MV-4-11 (cell line): ENCODE measurements around the gene CBX2.

Experiments
- DNase-seq: peaks from one replicate; lab custom pipeline; 2025; lab: John Stamatoyannopoulos, UW

CBX2 gene

DNA sequence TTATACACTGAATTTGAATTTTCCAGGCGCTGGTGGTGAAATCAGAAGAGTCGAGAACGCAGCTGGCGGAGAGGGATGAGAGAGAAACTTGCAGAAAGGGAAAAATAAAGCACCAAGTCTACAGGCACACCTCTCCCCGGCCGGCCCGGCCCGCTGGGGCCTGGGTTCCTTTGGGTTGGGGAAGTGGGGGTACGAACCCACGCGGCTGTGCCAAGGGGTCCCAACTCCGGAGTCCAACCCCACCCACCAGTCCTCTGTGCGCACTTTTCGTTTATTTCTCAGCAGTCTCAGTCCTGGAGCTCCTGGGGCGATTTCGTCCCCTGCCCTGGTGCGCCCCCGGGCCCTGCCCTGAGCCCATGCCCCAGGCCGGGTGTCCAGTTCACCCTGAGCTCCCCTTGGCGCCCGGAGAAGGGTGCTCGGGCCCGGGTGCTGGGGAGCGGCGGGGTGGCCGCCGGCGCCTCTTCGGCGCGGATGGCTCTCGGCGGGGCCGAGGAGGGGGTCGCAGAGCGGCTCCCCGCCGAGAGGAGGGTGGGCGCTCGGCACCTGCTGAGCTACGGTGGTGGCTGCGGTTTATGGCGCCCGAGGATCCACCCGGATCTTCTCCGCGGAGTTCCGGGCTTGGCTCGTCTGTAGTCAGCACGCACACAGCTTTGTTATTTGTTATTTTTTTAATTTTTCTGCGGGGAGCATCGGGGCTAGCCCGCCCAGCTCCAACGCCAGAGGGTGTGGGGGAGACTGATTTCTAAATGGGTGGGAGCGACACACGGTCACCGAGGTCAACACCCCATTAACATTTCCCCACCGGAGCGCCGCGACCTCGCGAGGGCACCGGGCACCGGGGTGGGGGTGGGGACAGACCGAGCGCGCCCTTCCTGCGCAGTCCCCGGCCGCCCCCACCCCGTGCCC is 34.7 kb downstream of the CBX2 start:
- DNase-seq, result no peak

DNA sequence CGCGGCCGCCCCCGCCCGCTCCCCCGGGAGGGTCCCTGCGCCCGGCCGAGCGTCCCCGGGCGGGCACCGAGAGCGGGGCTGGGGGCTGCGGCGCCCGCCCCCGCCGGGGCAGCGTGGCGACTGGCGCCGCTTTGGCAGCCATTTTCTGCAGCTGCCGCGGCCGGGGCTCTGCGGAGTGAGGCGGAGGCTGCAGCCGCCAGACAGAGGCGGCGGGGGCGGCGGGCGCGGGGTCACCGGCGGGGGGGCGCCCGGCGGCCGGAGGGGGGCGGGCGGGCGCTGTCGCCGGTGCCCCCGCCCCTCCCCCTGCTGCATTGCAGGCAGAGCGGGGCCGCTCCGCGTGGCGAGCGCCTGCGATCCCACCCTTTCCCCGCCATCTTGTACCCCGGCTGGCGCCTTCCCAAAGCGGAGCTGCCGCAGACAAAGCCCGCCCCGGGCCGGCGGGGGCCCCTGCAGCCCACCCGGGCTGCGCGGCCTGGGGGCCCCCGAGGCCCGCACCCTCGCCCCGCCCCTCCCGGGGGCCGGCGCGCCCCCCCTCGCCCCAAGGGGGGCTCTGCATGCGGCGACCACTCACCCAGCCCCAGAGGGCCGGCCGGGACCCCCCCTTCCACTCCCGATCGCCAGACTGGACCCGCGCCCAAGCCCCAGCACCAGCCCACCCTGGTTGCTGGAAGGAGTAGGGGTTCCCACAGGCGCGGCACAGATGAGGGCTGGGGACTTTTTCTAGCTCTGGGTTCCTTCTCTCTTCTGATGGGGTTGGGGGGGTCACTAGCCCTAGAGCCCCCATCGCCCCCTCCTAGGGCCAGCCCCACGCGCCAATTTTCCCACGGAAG is 35.6 kb downstream of the CBX2 start:
- no peak for DNase-seq

DNA sequence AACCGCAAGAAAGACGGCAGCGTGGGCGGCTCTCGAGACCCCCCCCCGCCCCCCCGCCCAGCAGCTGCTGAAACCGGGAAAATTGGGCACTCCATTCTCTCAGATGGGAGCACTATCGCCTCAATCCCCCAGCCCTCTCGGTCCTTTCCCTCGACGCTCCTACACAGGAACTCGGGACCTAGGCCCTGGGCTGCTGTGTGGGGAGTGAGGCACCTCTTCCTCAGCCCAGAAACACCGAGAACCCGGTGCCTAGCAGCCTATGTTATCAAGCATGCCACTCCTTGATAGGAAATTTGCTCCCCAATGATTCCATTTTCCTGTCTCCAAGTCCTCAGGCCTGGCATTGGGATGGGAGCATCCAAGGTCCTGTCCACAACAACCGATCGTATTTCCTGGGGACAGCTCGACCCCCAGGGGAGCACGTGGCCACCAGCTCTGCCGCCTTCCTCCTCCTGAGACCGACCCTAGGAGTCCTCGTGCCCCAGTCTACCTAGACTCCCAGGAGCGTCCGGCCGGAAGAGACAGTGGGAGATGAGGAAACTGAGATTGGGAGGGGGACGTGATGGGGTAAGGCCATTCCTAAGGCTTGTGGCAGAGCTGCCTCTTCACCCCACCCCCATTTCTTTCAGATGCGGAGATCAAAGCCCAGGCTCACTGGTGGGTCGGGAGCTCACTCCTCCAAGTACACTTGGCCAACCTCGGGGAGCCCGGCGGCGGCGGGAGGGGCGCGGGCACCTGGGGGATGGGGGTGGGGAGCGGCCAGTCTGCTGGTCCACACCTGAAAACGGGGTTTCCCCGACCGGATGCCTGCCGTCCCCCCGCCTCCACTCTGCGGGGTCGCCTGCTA is 36.4 kb downstream of the CBX2 start:
- DNase-seq, result no peak

DNA sequence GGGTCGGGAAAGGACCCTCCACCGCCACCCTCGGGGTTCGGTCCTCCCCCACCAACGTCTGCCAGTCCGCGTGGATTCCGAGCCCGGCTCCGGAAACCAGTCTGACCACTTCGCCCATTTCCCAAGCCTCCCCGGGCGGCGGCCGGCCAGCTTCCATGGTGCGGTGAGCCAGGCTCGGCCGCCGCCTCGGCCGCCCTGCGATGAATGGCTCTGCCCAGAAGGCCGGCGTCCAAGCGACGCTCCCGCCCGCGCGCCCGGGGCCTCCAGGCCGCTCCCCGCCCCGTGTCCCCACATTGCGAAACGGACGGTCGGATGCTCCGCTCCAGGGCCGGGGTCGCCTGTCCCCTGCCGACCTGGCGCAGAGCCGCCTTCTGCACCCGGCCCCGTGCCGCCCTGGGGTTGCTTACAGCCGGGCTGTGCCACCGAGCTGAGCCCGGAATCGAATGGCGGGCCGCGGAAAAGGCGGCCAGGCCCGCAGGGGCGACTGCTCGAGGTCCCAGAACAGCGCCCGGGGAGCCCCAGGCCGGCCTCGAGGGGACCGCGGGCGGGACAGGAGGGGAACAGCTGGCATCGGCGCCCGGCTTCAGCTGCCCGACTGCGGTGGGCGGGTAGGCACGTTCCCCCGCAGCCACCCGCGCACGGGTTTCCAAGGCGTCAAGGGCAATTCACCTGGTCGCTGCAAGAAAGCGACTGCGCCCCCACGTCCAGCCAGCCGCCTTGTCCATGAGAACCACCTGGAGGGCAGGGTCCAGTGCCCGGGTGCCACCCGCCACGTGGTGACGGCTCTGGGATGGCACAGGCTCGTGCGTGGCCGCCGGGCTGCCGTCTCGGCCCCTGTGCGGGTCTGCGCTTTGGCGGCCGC is 37.3 kb downstream of the CBX2 start:
- no peak for DNase-seq

DNA sequence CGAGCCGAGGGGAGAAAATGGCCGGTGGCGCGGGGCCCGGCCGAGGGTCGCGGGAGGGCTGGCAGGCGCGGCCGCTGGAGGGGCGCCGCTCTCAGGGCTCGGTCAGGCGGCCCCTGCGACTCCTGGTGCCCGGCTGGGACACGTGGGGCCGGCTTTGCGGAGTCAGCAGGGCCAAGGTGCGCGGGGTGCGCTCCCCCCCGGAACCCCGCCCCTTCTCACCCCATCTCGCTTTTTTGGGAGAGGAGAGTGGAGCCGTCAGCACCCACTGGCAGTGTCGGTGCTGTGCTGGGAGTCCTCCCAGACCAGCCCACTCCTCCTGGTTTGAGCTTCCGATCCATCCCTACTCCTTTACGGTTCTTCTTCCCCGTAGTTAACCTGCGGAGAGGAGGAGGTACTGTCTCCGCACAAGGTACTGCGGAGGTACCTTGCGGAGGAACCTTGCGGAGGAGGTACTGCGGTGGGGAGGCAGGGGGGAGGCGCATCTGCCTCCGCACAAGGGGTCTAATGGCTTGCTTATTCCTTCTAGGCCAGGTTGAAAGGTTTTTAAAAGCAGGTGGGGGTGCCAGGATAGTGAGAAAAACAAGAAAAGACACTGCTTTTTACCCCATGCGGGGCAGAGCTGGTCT is 38.0 kb downstream of the CBX2 start:
- no peak for DNase-seq

DNA sequence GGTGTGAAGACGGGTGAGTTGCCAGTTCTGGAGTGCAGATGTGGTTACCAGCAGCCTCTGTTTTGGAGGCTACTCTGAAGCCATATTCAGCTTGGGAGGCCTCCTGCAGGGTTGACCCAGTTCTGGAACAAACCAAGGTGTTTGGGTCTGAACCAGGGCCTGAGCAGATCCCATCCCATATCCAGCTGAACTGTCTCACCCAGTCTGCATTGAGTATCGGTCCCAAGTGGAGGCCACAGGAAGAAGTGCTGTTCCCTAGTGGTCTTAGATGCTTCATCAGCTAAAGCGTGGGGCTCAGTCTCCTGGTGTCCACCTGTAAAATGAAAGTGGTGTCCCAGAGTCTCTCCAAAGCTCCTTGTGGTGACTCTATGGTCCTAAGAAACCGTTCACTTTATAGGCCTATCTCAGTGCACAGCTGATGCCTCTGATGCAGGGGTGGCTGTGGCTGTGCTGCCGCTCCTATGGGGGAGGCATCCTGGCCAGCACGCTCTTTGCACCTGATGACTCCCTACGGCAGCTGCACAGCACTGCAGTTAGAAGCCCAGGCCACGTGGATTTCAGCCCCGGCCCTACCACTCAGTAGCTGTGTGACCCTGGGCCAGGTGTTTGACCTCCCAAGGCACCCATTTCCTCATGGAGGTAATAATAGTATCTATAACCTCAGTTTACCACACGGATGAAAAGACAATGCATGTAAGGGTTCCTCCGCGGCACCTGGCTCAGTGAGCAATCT is 40.2 kb downstream of the CBX2 start:
- no peak for DNase-seq

DNA sequence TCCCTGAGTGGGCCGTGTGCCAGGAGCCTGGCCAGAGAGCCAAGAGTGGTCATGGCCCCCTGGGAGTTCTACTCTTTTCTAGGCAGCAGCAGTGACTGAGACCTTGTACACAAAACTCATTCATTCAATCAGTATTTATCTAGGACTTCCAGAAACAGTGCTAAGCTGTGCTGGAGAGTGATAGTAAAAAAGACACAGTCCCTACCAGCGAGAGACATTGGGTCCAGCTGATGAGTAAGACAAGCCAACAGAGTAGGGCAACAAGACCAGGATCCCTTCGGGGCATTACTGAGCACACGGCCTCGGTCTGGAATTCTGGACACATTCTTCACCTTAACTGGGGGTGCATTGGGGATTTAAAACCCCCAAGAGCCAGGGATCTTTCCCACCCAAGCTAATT is 41.1 kb downstream of the CBX2 start:
- DNase-seq, result no peak

DNA sequence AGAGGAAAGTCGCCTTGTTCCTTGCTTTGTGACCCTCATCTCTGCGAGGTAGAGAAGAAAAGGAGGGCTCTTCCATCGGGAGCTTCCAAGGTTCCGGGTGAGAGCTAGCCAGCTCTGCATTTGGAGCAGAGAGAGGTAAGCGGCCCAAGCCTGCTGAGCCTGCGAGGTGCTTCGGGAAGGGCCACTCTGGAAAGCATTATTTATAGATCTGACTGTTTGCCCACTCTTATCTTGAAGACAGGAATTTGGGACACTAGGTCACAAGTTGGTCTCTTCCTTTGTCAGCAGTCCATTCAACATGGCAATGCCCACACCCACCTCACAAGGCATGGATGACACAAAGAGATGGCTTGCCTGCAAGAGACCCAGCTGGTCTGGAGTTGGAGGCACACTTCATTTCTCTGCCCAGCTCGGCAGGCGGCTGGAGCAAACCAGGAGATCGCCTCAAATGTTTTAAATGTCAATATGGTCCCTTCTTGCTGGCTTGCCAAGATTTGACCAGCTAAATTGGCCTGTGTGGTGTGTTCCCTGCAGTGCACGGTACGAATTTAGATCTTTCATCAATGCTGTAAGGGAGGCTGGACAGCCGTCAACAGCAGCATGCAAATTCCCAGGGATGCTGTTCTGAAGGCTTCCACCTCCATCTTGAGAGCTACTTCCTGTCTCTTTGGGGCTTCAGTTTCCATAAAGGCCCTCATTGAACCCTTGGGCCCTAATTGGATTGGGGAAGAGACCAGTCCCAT is 41.8 kb downstream of the CBX2 start:
- DNase-seq, result no peak

DNA sequence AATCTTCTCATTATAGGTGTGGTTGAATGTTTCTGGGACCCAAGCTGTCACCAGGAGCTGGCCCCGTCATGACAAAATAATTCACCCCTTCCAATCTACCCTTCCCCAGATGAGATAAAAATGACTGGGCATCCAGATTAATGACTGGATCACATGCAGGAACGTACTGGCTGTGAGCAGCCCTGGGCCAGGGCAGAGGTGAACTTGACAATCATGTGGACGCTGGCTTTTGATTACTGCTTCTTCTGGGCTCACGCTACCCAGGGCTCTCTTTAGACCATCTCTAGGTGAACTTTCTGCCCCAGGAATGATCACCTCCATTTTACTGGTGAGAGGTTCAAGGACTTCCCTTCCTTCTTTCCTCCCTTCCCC is 43.0 kb downstream of the CBX2 start:
- DNase-seq, result no peak

DNA sequence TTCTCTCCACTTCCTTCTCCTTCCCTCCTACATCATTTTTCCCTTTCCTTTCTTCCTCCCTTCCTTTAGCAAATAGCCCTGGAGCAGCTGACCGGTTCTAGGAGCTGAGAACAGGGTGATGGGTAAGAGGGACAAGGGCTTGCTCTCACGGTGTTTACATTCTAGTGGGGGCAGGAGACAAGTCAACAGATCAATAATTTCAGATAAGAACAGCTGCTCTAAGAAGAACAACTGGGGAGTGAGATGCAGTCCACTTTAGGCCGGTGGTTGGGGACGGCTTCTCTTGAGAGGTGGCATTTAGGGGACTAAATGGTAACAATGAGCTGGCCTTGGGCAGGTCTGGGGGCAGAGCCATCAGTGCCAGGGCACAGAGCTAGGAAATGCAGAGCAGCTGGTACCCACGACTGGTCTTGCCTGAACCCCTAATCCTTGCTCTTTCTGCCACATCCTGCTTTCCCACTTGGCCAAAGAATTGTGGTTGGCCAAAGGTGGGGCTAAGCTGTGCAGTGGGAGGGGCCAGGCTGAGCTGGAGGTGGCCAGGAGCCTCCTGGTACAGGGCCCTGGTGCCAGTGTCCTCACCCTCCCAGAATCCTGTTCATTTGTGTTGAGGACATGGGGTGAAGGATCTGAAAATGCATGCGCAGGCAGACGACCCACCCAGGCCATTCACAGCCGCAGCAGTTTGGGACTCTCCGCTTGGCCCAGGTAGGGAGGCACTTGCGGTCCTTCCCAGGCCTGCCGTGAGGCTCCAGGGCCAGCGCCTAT is 43.6 kb downstream of the CBX2 start:
- no peak for DNase-seq

DNA sequence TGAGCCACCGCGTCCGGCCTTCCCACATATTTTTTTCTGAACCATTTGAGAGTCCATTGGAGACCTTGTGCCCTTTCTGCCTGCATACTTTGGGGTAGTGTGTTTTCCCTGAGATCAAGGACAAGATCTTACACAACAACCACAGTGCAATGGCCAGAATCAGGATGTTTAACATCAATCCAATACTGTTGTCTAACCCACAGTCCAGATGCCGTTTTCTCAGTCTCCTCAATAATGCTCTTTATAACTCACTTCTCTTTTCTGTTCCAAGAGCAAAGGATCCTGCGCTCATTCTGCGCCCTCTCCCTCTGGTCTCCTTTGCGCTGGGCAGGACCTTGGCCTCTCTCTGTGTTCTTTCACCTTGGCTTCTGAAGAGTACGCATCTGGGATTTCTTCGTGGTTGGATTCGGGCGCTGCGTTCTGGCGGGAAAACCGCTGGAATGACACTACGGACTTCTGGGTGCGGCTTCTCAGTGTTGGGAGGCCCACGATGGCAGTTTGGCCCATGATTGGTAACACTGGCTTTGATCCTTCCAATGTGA is 44.7 kb downstream of the CBX2 start:
- peak; percentile 88 for DNase-seq

DNA sequence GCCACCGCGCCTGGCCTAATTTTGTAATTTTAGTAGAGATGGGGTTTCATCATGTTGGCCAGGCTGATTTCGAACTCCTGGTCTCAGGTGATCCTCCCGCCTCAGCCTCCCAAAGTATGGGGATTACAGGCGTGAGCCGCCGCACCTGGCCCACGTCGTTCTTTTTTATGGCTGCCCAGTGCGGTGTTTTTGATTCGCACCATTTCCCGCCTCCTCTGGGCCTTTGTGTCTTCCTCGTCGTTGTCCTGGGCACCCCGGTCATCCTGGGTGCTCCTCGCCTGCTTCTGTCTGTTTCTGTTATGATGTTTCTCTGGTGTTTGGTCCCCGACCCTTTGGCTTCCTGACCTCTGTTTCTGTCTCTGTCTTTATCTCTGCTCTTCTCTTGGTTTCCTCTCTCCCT is 46.3 kb downstream of the CBX2 start:
- DNase-seq, result no peak

DNA sequence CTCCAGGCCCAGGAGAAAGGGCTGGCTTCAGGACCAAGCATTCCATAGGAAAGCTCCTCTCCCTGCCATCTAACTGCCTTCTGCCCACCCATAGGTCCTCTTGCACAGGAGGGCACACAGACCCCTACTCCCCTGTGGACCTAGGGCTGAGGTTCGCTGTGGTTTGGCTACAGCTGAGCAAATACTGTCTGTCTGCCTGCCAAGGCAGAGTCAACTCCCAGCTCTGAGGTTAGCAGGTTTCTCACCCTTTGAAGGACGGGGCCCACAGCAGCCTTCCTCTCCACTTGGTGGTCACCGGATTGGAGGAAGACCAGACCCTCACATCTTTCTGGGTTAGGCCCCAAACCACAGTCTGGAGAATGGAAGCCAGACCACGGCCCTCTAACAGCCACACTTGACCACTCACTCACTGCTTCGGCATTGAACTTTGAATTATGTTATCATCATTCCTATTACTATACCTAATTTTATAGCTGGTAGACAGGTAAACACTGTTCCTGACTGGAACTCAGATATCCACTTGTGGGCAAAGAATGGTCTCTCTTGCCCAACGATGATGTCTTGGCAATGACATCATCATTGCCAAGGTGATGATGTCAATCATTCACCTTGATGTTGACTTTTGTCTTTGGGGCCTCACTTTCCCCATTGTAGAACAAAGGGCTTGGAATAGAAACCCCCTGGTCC is 47.1 kb downstream of the CBX2 start:
- DNase-seq, result no peak

DNA sequence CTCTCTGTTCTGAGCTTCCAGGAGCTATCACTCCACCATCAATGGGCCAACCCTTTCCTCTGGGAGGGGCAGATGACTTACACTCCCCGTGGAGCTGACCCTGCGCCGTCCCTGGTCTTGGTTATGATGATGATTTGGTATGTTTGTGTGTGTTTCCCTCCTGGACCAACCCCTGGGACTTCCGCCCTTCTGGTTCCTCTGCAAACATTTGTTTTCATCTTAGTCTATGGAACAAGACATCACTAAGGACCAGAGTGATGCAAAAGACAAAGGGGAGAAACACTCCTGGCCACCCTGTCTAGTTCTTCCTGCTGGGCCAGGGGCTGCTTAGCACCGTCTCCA is 47.6 kb downstream of the CBX2 start:
- DNase-seq, result no peak

DNA sequence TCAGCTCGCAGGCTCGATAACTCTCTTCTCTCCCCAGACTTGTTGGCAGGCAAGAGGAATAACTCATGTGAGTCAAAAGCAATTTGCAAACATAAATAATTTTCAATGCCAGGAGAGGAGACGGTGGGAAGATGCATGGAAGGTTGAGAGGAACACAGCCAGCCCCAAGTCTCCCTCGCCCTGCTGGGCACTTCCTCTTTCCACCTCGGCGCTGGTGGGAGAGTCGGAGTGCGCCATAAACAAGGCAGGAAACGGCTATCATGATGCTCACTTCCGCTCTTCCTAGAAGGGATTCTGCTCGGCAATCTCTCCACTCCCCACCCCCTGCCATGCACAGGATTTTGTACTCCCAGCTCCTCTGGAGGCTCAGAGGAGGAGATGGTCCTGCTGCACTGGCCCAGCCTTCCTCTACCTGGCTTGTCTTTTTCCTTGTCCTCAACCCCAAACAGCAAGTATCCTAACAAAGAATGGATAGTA is 48.3 kb downstream of the CBX2 start:
- peak; percentile 91 for DNase-seq

DNA sequence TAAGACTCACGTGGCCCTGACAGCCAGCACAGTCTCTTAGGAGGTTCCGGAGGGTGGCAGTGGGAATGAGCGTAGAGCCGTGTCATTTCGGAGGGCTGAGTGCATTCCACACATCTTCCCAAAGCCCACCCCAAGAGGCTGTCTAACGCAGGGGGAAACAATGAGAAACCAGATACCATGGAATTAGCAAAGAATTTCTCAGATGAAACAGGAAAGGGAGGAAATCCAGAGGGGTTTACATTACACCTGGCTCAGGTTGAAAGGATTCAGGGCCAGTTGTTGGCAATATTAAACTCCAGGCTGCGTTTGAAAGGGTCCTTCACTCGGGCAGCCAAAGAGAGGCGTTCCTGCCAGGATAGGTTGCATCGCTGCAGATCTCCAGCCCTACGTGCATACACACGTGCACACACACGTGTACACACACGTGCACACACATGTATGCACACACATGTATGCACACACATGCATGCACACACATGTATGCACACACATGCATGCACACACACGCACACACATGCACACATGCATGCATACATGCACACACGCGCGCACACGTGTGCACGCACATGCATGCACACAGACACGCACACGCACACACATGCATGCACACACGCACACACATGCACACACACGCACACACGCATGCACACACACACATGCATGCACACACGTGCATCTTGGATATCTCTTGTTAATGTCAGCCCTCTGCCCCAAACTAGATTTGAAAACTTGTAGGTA is 49.1 kb downstream of the CBX2 start:
- DNase-seq, result no peak

DNA sequence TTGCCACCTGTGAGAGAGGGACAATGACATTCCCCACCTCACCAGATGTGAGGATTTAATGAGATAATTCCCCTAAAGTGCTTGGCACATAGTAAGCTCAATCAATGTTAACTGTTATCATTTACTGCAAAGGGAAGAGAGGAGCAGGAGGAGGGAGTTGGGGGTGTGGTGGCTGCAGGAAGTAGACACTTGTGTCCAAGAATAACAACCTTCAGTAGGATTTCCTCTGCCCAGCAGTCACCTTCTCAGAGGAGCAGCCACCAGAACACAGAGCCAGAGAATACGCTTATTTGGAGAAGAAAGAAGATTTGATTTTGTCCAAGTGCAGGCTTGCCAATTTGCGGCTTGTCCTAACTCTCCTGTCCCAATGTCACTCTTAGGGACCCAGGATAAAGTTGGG is 51.1 kb downstream of the CBX2 start:
- DNase-seq, result no peak
